H9 (cell line): ENCODE measurements around the gene RBM44. TPM values are rescaled to one million over a fixed set of nuclear protein-coding genes. Genes with fewer than 3 reads are reported as not detected.

Experiments
- DNase-seq: peaks from one replicate; pipeline ENCODE4 v3.0.0-alpha.2; 2017
- H2AFZ ChIP-seq: one replicate; pipeline ENCODE4 v1.6.1; 2013; ENCODE audit warnings: mild to moderate bottlenecking, low read length, control low read depth, moderate library complexity
- H2AK5ac ChIP-seq: 2 replicates; pipeline ENCODE4 v1.6.1; 2013; ENCODE audit warnings: low read length, control low read depth, mixed read lengths; ENCODE audit not compliant: insufficient read length
- H2BK120ac ChIP-seq: one replicate; pipeline ENCODE4 v1.6.1; 2013; ENCODE audit warnings: low read depth, mild to moderate bottlenecking, low read length, control low read depth, inconsistent platforms; ENCODE audit not compliant: poor library complexity, severe bottlenecking
- H2BK12ac ChIP-seq: 2 replicates; pipeline ENCODE4 v1.6.1; 2013; ENCODE audit warnings: low read length, control low read depth, mixed read lengths, low read depth; ENCODE audit not compliant: insufficient read length
- H2BK15ac ChIP-seq: 2 replicates; pipeline ENCODE4 v1.6.1; 2013; ENCODE audit warnings: low read depth, low read length, control low read depth
- H2BK20ac ChIP-seq: one replicate; pipeline ENCODE4 v1.6.1; 2013; ENCODE audit warnings: low read depth, mild to moderate bottlenecking, low read length, control low read depth, inconsistent platforms; ENCODE audit not compliant: poor library complexity, severe bottlenecking
- H2BK5ac ChIP-seq: 2 replicates; pipeline ENCODE4 v1.6.1; 2013; ENCODE audit warnings: low read length, control low read depth, mixed read lengths; ENCODE audit not compliant: insufficient read length
- H3K14ac ChIP-seq: 2 replicates; pipeline ENCODE4 v1.6.1; 2013; ENCODE audit warnings: low read length, control low read depth; ENCODE audit not compliant: insufficient read depth
- H3K18ac ChIP-seq: 2 replicates; pipeline ENCODE4 v1.6.1; 2013; ENCODE audit warnings: low read depth, mild to moderate bottlenecking, mixed read lengths, low read length, control low read depth; ENCODE audit not compliant: insufficient read length
- H3K23ac ChIP-seq: 2 replicates; pipeline ENCODE4 v1.6.1; 2013; ENCODE audit warnings: low read length, control low read depth, mixed read lengths, low read depth; ENCODE audit not compliant: insufficient read length
- H3K23me2 ChIP-seq: 2 replicates; pipeline ENCODE4 v1.6.1; 2013; ENCODE audit warnings: low read depth, mild to moderate bottlenecking, mixed read lengths, low read length, control low read depth; ENCODE audit not compliant: insufficient read length, poor library complexity, severe bottlenecking
- H3K27ac ChIP-seq: 2 replicates; pipeline ENCODE4 v1.5.1; 2013; ENCODE audit warnings: low read length, control low read depth, mixed read lengths, low read depth; ENCODE audit not compliant: insufficient read length
- H3K27me3 ChIP-seq: 2 replicates; pipeline ENCODE4 v1.6.1; 2013; ENCODE audit warnings: low read length, control low read depth, inconsistent platforms; ENCODE audit not compliant: insufficient read depth
- H3K4ac ChIP-seq: 2 replicates; pipeline ENCODE4 v1.6.1; 2013; ENCODE audit warnings: low read depth, mild to moderate bottlenecking, control low read depth, inconsistent platforms, low read length, moderate library complexity
- H3K4me1 ChIP-seq: 2 replicates; pipeline ENCODE4 v1.6.1; 2013; ENCODE audit warnings: low read length, control low read depth, inconsistent platforms; ENCODE audit not compliant: insufficient read depth
- H3K4me2 ChIP-seq: 2 replicates; pipeline ENCODE4 v1.6.1; 2013; ENCODE audit warnings: low read length, control low read depth, mixed read lengths; ENCODE audit not compliant: insufficient read length, insufficient read depth
- H3K56ac ChIP-seq: 2 replicates; pipeline ENCODE4 v1.6.1; 2013; ENCODE audit warnings: low read depth, mild to moderate bottlenecking, mixed read lengths, low read length, control low read depth; ENCODE audit not compliant: insufficient read length
- H3K79me1 ChIP-seq: 2 replicates; pipeline ENCODE4 v1.6.1; 2013; ENCODE audit warnings: low read depth, mild to moderate bottlenecking, moderate library complexity, low read length, control low read depth, inconsistent platforms; ENCODE audit not compliant: insufficient read depth, poor library complexity, severe bottlenecking
- H3K79me2 ChIP-seq: 2 replicates; pipeline ENCODE4 v1.6.1; 2013; ENCODE audit warnings: low read length, control low read depth, inconsistent platforms; ENCODE audit not compliant: insufficient read depth
- H3K9ac ChIP-seq: 2 replicates; pipeline ENCODE4 v1.6.1; 2013; ENCODE audit warnings: low read length, control low read depth, mixed read lengths; ENCODE audit not compliant: insufficient read length; ENCODE audit errors: extremely low read depth
- H3K9me3 ChIP-seq: one replicate; pipeline ENCODE4 v1.6.1; 2013; ENCODE audit warnings: low read depth, low read length, inconsistent platforms; ENCODE audit not compliant: control insufficient read depth
- H3T11ph ChIP-seq: one replicate; pipeline ENCODE4 v1.6.1; 2013; ENCODE audit warnings: mild to moderate bottlenecking, low read length, control low read depth, inconsistent platforms
- H4K20me1 ChIP-seq: one replicate; pipeline ENCODE4 v1.6.1; 2013; ENCODE audit not compliant: control insufficient read depth, insufficient read length, insufficient read depth
- H4K5ac ChIP-seq: 2 replicates; pipeline ENCODE4 v1.6.1; 2013; ENCODE audit warnings: low read depth, mild to moderate bottlenecking, mixed read lengths, low read length, control low read depth; ENCODE audit not compliant: insufficient read length
- H4K8ac ChIP-seq: replicated peaks from 2 replicates; pipeline ENCODE4 v1.6.1; 2013; ENCODE audit warnings: low read length, control low read depth, mixed read lengths, low read depth; ENCODE audit not compliant: insufficient read length
- H4K91ac ChIP-seq: 2 replicates; pipeline ENCODE4 v1.6.1; 2013; ENCODE audit warnings: low read depth, mild to moderate bottlenecking, moderate library complexity, mixed read lengths, low read length, control low read depth; ENCODE audit not compliant: insufficient read length
- H3K27ac Mint-ChIP-seq, 3 experiments: 2 replicates in 2 of 3; 3 replicates in 1 of 3; pipeline ENCODE4 v1.8.0; 2020 to 2021; ENCODE audit warnings: mixed read lengths in 3 of 3, mild to moderate bottlenecking in 1 of 3, moderate library complexity in 1 of 3
- H3K27me3 Mint-ChIP-seq: 2 replicates; pipeline ENCODE4 v1.8.0; 2021; ENCODE audit warnings: low read depth, mild to moderate bottlenecking, moderate library complexity, mixed read lengths
- H3K36me3 Mint-ChIP-seq, 3 experiments: 2 replicates in 2 of 3; 3 replicates in 1 of 3; pipeline ENCODE4 v1.8.0; 2020 to 2021; ENCODE audit warnings: low read depth in 3 of 3, mixed read lengths in 3 of 3; ENCODE audit not compliant: insufficient read depth in 1 of 3
- H3K4me1 Mint-ChIP-seq, 2 experiments: 2 replicates each; pipeline ENCODE4 v1.8.0; 2020; ENCODE audit warnings: mixed read lengths in 2 of 2
- H3K4me3 Mint-ChIP-seq, 2 experiments: 2 replicates in 1 of 2; 3 replicates in 1 of 2; pipeline ENCODE4 v1.8.0; 2020 to 2021; ENCODE audit warnings: mild to moderate bottlenecking in 2 of 2, mixed read lengths in 2 of 2, moderate library complexity in 1 of 2
- H3K9me3 Mint-ChIP-seq, 2 experiments: 2 replicates in 1 of 2; 3 replicates in 1 of 2; pipeline ENCODE4 v1.8.0; 2020; ENCODE audit warnings: mild to moderate bottlenecking in 2 of 2, mixed read lengths in 2 of 2, moderate library complexity in 1 of 2
- WGBS: extraction: QIAGEN DNeasy Blood & Tissue Kit; methylation state at CpG from one replicate; pipeline ENCODE4 v1.1.7; 2013; ENCODE audit warnings: missing lambda C conversion rate, low lambda C conversion rate, mixed read lengths; ENCODE audit not compliant: insufficient read length; ENCODE audit errors: extremely low coverage; 5-methylcytosine and 5-hydroxymethylcytosine counted together
- total RNA-seq: library from RNA; stranded (reverse); gene quantifications from 2 replicates; pipeline ENCODE4 v1.2.1, GENCODE V29; 2021
- TF ChIP-seq, protein P1 (sequence below): fragments of 200-600 bp; sonication (generic); conservative IDR thresholded peaks from 3 replicates; pipeline ENCODE4 v1.8.0; 2021; ENCODE audit warnings: antibody characterized with exemption, mild to moderate bottlenecking

The RBM44 gene
- total RNA-seq, 1 experiment from 2014 or later: 0.15 TPM

DNA sequence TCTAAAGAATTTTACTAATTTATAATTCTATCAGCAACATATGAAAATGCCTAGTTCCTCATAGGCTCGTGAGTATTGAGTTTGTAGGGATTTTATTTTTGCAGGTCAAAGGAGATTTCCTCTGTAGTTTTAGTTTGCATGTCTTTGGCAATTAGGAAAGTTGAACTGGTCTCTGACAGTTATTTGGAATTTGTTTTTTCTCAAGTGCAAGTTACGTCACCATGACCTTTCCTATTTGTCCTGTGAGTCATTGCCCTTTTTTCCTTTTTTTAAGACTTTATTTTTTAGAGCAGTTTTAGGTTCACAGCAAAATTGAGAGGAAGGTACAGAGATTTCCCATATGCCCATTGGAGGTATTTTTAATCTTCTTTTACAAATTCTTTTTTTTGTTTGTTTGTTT lies 89.8 kb downstream of the RBM44 start:
- Histone ChIP-seq H3K9ac (no peak overlapping the region), H4K5ac (no peak overlapping the region), H2AK5ac (no peak overlapping the region), H3K9me3 (no peaks in the 10 kb centered on the region), H2BK120ac (no peak overlapping the region), H3K27ac (no peak overlapping the region), H4K20me1 (peaks cover 2% of the 10 kb centered on the region), H3T11ph (no peak overlapping the region), H3K4me2 (no peak overlapping the region), H3K56ac (no peak overlapping the region), H3K14ac (no peak overlapping the region), H4K8ac (no peak overlapping the region), H2BK20ac (no peak overlapping the region), H2BK5ac (no peak overlapping the region), H3K4me1 (no peaks in the 10 kb centered on the region), H3K23me2 (peaks cover 2% of the 10 kb centered on the region), H3K79me2 (no peaks in the 10 kb centered on the region), H2BK15ac (no peak overlapping the region), H3K4ac (no peak overlapping the region), H3K23ac (no peak overlapping the region), H3K27me3 (no peaks in the 10 kb centered on the region), H4K91ac (no peak overlapping the region), H2BK12ac (no peak overlapping the region), H2AFZ (no peak overlapping the region), H3K18ac (no peak overlapping the region), H3K79me1 (no peaks in the 10 kb centered on the region)
- no CpG with 5 or more reads among the region's 2 CpGs for WGBS
- Mint-ChIP-seq H3K9me3 (no peaks in the 10 kb centered on the region), H3K27ac (no peak overlapping the region), H3K4me3 (no peak overlapping the region), H3K4me1 (no peaks in the 10 kb centered on the region), H3K27me3 (no peaks in the 10 kb centered on the region), H3K36me3 (no peaks in the 10 kb centered on the region)
- TF ChIP-seq, protein P1, sequence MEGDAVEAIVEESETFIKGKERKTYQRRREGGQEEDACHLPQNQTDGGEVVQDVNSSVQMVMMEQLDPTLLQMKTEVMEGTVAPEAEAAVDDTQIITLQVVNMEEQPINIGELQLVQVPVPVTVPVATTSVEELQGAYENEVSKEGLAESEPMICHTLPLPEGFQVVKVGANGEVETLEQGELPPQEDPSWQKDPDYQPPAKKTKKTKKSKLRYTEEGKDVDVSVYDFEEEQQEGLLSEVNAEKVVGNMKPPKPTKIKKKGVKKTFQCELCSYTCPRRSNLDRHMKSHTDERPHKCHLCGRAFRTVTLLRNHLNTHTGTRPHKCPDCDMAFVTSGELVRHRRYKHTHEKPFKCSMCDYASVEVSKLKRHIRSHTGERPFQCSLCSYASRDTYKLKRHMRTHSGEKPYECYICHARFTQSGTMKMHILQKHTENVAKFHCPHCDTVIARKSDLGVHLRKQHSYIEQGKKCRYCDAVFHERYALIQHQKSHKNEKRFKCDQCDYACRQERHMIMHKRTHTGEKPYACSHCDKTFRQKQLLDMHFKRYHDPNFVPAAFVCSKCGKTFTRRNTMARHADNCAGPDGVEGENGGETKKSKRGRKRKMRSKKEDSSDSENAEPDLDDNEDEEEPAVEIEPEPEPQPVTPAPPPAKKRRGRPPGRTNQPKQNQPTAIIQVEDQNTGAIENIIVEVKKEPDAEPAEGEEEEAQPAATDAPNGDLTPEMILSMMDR: no peak
- DNase-seq: no peak
